GM19397 (cell line): ENCODE data around the gene OXA1L.
"Not testable (repeated sequence)": the region's sequence is repeated elsewhere in the genome, so short reads cannot be mapped to it uniquely, and the experiment has no call there.

Experiments
- ATAC-seq: cut with Tn5 transposase; IDR thresholded peaks from one replicate; pipeline ENCODE4 v1.9.1; 2021; ENCODE audit warnings: mild to moderate bottlenecking, moderate library complexity; ENCODE audit not compliant: unreplicated experiment

Gene OXA1L

GRCh38 chr14:22767323-22767589, 768 bp downstream of the OXA1L start:
- ATAC-seq, result no peak

DNA sequence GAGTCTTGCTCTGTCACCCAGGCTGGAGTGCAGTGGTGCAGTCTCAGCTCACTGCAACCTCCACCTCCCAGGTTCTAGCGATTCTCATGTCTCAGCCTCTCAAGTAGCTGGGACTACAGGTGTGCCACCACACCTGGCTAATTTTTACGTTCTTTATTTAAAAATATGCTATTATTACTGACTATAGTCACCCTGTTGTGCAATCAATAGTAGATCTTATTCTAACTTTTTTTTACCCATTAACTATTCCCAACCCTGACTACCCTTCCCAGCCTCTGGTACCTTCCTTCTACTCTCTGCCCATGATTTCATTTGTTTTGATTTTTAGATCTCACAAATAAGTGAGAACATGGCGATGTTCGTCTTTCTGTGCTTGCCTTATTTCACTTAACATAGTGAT, 2.5 kb downstream of the OXA1L start:
- no peak for ATAC-seq

DNA sequence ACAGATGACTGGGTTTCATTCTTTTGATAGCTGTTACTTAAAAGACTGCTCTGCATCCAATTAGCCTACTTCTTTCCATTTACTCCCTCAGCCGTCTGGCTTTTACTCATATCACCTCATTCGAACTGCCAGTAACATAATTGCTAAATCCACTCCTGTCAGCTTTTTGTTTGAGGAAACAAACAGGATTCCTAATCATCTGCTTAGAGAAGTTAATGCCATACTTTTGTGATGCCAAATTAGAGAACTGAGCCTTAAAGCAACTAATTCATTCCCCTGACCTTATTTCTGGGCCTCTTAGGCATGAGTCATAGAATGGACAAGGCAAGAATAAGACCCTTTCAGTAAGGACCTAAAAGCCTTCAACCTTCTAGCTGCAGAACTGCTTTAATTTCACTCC, 2.9 kb downstream of the OXA1L start:
- no peak for ATAC-seq

- ATAC-seq, result no peak
Observed at GRCh38 chr14:22770481-22771187, 4.1 kb downstream of the OXA1L start.

DNA sequence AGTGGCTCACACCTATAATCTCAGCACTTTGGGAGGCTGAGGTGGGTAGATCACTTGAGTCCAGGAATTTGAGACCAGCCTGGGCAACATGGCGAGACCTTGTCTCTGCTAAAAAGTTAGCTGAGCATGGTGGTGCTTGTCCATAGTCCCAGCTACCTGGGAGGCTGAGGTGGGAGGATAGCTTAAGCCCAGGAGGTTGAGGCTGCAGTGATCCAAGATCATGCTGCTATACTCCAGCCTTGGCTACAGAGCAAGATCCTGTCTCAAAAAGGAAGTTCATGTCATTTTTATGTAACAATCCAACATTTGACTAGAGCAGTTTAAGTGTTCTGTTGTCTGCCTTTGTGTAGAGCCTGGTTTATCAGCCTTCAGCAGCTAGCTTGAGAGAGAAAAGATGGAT, 6.2 kb downstream of the OXA1L start:
- no peak for ATAC-seq

DNA sequence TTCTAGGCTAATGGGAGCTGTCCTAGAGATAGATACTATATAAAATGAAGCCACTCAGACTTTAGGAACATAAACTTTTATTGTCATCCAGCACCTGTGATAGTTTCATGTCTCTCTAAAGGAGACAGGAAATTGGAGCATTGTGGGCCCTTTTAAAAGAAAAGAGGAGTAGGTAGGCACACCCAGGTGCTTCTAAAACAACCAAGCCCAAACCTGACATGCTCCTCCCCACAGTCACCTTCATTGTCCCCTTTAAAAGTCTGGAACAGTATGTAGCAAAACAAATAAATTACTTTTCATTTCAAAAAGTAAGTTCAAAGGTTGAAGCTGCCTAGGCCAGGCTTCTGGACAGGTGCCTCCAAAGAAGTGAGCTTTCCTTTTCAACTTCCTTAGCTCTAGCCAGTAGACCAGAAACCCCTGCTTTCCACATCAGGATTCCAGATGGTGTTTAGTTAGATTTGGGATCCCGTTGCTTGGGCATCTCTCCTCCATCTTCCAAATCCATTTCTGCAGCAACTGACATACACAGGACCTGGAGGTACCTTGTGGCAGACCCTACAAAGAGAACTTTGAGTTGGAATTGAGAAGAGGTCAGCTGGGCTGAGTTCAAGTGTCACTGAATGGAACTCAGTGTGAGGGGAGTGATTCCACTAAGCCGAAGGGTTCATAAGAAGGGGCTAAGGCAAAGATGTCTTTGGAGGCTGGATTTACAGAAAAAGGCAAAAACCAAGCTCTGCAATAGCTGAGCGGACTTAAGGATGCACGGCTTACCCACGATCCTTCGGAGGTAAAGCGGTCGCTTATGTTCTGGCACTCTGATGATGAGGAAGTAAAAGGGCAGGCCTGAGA, 6.9 kb downstream of the OXA1L start:
- ATAC-seq, result no peak

DNA sequence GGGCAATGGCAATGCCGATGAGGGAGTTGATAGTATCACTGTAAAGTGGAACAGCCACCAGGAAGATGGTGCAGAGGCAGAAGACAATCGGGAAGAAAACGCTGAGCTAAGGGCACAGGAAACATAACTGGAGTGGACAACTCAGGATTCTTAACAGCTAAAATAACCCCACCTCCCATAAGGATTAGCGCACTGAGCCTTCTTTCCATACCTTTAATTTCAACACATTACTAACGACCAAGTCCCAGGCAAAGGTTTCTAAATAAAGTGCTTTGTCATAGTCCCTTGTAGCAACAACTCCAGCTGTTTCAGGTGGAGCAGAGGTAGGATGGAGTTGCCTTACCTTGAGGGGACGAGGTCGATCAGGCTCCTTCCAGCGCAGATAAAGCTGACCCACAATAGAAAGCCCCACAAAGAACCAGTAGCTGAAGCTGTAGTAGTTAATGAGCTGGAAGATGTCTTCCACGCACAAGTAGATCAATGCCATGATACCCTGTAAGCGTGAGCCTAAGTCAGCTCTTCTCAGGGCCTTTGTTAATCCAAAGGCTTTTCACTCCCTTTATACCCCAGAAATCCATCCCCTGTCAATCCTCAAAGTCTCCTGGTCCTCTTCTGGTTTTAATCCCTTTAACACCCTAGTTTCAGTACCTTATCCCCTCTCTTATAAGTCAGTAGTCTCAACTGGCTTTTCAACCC, 7.7 kb downstream of the OXA1L start:
- ATAC-seq, result no peak

DNA sequence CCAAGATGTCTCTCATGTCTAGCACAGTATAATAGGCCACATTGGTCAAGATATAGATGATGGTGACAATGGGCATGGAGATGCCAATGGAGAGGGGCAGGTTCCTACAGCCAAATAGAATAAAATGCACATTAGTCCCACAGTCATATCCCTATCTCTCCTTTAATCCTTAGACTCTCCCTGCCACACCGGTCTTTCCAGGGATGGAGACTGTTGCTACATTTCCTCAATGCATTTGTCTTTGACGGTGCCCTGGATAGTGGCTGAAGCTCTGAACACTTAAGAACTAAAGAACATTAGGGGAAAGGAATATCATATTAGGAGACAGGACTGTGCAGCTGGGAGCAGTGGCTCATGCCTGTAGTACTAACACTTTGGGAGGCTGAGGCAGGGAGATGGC, 9.7 kb downstream of the OXA1L start:
- no peak for ATAC-seq

DNA sequence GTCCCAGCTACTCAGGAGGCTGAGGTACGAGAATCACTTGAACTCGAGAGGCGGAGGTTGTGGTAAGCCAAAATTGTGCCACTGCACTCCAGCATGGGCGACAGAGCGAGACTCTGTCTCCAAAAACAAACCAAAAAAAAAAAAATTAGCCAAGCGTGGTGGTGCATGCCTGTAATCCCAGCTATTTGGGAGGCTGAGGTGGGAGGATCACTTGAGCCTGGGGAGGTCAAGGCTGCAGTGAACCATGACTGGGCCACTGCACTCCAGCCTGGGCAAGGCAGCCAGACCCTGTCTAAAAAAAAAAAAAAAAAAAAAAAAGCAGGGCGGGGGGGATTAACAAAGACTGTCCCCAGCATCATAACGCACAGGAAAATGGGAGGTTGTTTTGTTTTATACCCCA, 10.4 kb downstream of the OXA1L start:
- not testable (repeated sequence) for ATAC-seq

- no peak for ATAC-seq
Observed at GRCh38 chr14:22778084-22778483, 11.6 kb downstream of the OXA1L start.

GRCh38 chr14:22780105-22780679, 13.7 kb downstream of the OXA1L start:
- ATAC-seq, result no peak

DNA sequence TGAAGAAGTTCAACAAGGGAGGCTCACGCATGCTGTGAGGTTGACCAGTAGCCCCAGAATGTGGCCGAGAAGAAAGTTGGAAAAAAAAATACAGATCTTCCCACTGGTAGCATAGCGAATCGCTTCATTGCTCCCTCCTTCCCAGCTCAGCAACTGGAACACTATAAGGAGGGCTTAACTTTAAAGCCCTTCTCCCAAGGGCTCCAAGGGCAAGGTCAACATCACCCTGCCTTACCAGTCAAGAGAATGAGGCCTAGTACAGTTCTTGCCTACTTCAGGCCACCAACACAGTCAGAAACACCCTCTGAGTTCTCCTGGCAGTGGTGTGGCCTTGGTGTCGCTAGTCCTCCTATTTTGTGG, 14.4 kb downstream of the OXA1L start:
- no peak for ATAC-seq

GRCh38 chr14:22781301-22781991, 15.0 kb downstream of the OXA1L start:
- no peak for ATAC-seq

DNA sequence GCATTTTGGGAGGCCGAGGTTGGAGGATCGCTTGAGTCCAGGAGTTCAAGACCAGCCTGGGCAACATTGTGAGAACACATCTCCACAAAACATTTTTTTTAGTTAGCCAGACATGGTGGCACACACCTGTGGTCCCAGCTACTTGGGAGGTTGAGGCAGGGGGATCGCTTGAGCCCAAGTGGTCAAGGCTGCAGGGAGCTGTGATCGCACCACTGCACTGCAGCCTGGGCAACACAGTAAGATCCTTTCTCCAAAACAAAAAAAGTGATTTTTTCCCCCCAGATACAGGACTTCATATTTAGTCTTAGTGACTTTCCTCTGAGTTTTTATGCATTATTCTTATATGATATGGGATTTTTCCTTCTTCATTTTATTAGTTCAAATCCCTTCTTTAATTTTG, 20.2 kb downstream of the OXA1L start:
- ATAC-seq, result no peak

DNA sequence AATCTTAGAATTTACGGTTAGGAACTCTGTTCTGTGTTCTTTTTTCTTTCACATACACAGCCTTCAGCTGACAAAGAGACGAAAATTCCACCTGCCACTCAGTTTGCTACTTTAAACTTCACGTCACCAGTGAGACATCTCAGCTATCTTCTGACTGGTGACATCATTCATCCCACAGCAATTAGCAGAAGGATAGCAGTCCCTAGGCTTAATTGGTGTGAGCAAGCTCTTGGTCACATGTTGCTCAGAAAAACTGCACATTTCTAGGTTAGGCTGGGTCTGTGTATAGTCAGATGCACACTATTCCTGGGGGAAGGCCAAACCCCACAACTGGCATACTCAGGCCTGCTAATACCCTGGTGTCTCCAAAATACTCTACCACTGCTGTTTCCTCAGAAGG, 24.8 kb downstream of the OXA1L start:
- ATAC-seq, result no peak

- ATAC-seq, result no peak
Observed at GRCh38 chr14:22792158-22792557, 25.7 kb downstream of the OXA1L start.

GRCh38 chr14:22793550-22793949, 27.1 kb downstream of the OXA1L start:
- not testable (repeated sequence) for ATAC-seq

DNA sequence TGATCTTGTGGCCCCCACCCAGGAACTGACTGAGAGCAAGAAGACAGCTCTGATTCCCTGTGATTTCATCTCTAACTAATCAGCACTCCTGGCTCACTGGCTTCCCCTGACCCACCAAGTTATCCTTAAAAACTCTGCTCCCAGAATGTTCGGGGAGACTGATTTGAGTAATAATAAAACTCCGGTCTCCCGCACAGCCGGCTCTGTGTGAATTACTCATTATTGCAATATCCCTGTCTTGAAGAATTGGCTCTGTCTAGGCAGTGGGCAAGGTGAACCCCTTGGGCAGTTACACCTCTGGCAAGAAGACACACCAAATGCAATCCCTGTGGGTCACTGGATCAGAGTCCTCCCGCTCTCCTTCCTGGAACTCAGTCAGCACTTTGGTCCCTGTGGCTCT, 27.5 kb downstream of the OXA1L start:
- no peak for ATAC-seq

DNA sequence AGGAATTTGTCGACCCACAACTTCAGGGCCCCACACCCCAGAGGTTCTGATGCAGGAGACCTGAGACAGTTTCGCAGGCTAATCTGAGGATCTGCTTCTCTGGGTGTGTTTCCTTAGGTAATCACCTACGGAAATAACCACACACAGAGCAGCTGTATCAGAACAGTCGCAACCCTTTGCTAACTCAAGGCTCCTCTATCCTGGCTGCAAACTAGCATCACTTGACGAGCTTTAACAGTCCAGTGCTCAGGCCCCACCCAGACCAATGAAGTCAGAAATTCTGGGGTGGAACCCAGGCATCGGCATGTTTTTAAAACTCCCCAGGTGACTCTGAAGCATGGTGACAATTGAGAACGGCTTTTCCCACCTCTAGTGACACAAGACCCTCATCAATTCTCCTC, 28.1 kb downstream of the OXA1L start:
- ATAC-seq, result no peak

- ATAC-seq, result no peak
Observed at GRCh38 chr14:22796087-22796707, 29.7 kb downstream of the OXA1L start.
